OCI-LY7 (cell line): Measurements from ENCODE around the gene U2SURP.

Experiments used
- EZH2phosphoT487 ChIP-seq: fragments of 200-600 bp; sonication (generic); IDR thresholded peaks from 2 replicates; pipeline ENCODE4 v1.6.1; 2018; ENCODE audit warnings: low read depth, borderline replicate concordance, mild to moderate bottlenecking, mixed run types, antibody characterized with exemption, low read length, moderate library complexity, mixed read lengths
- TF ChIP-seq, protein P1 (sequence below): fragments of 200-600 bp; sonication (generic); conservative IDR thresholded peaks from 2 replicates; pipeline ENCODE4 v1.5.1; 2014; ENCODE audit warnings: mild to moderate bottlenecking, antibody characterized with exemption, low read length, moderate library complexity, mixed read lengths

DNA sequence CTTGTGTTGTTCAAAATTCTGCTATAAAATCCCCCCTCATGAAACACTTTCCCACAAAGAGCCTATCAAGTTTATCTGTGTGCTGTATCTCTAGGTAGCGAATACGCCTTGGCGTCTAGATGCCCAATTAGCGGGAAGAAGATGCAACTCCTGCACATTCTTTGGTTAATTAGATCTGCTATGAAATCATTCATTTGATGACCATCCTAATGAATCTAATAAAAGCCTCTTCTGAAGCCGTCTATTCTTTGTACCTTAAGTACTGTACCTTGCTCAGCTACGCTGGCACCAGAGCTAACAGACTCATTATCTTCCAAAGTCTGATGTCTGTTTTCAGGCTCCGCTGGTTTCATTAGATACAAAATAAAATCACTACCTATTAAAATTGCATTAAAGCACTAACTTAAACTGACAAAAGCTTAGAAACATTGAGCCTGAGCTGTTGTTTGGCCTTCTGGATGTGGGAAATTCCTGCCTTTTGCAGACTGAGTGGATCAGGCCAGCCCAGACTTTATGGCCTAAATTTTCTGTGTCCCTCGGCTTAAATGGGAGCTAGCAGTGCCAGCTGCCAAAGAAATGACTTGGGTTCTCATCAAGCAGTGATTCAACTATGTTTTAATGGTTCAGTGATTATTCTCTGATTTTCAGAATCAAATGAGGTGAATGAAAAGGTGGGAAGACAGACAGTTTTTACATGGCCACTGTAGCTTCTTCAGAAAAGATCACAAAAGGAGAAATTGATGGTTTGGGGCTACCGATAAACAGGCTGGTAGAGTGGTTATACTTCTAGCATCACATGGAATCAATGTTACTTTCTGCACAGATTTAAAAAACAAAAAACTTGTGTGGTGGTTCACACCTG is 89.8 kb downstream of the U2SURP start:
- TF ChIP-seq, protein P1, sequence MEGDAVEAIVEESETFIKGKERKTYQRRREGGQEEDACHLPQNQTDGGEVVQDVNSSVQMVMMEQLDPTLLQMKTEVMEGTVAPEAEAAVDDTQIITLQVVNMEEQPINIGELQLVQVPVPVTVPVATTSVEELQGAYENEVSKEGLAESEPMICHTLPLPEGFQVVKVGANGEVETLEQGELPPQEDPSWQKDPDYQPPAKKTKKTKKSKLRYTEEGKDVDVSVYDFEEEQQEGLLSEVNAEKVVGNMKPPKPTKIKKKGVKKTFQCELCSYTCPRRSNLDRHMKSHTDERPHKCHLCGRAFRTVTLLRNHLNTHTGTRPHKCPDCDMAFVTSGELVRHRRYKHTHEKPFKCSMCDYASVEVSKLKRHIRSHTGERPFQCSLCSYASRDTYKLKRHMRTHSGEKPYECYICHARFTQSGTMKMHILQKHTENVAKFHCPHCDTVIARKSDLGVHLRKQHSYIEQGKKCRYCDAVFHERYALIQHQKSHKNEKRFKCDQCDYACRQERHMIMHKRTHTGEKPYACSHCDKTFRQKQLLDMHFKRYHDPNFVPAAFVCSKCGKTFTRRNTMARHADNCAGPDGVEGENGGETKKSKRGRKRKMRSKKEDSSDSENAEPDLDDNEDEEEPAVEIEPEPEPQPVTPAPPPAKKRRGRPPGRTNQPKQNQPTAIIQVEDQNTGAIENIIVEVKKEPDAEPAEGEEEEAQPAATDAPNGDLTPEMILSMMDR, result no peak
- no peak for TF ChIP-seq EZH2phosphoT487
